ENCODE data around the gene MITD1. TPM values are rescaled to one million over a fixed set of nuclear protein-coding genes. Genes with fewer than 3 reads are reported as not detected.

Gene MITD1
- total and polyA plus RNA-seq, 2 of the 13 experiments (the other 11 are each of a cell fraction or from before 2014, with no cell fraction given) = 17.8 to 43.7 TPM

DNA sequence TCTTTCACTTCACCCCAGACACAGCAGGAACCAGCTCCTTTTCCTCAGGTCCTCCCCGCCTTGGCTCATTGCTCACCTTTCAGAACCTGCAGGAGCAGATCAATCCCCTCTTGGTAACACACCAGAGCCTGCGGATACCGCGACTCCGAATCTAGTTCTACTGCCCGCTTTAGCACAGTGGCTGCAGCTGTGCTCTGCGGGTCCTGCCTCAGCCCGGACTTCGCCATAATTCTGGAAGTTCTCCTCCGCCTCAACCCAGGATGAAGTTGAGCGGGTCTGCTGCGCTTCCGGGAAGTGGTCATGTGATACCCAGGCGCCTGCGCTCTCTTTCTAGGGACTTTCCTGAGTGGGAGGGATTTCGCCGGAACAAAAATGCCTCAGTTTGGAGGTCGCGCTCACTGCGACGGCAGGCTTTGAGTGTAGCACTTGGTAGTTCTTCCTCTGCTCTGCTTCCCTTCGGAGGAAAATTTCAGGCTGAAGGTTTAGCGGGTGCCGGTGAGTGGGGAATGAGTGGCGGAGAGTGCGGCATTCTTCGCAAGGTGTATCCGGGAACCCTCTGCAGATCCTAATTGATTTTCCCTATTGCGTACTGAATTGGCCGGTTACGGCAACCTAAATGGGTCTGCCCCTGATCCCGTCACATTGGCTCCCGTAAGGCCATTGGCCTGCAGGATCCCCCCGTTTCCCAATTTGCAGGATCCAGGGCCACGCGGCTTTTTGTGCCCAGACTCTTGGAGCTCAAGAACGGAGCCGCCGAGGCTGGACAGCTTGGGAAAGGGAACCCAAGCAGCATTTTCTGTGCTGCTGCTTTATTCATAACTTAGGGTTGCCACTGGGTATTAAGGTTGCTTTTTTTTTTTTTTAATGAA, at the start of gene MITD1, which contains the start of gene MRPL30 (continued):
- TF ChIP-seq, protein P1, sequence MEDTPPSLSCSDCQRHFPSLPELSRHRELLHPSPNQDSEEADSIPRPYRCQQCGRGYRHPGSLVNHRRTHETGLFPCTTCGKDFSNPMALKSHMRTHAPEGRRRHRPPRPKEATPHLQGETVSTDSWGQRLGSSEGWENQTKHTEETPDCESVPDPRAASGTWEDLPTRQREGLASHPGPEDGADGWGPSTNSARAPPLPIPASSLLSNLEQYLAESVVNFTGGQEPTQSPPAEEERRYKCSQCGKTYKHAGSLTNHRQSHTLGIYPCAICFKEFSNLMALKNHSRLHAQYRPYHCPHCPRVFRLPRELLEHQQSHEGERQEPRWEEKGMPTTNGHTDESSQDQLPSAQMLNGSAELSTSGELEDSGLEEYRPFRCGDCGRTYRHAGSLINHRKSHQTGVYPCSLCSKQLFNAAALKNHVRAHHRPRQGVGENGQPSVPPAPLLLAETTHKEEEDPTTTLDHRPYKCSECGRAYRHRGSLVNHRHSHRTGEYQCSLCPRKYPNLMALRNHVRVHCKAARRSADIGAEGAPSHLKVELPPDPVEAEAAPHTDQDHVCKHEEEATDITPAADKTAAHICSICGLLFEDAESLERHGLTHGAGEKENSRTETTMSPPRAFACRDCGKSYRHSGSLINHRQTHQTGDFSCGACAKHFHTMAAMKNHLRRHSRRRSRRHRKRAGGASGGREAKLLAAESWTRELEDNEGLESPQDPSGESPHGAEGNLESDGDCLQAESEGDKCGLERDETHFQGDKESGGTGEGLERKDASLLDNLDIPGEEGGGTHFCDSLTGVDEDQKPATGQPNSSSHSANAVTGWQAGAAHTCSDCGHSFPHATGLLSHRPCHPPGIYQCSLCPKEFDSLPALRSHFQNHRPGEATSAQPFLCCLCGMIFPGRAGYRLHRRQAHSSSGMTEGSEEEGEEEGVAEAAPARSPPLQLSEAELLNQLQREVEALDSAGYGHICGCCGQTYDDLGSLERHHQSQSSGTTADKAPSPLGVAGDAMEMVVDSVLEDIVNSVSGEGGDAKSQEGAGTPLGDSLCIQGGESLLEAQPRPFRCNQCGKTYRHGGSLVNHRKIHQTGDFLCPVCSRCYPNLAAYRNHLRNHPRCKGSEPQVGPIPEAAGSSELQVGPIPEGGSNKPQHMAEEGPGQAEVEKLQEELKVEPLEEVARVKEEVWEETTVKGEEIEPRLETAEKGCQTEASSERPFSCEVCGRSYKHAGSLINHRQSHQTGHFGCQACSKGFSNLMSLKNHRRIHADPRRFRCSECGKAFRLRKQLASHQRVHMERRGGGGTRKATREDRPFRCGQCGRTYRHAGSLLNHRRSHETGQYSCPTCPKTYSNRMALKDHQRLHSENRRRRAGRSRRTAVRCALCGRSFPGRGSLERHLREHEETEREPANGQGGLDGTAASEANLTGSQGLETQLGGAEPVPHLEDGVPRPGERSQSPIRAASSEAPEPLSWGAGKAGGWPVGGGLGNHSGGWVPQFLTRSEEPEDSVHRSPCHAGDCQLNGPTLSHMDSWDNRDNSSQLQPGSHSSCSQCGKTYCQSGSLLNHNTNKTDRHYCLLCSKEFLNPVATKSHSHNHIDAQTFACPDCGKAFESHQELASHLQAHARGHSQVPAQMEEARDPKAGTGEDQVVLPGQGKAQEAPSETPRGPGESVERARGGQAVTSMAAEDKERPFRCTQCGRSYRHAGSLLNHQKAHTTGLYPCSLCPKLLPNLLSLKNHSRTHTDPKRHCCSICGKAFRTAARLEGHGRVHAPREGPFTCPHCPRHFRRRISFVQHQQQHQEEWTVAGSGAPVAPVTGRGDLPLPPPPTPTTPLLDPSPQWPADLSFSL (CRISPR knock-in tag; IDR thresholded peaks at IDR 0.05) = 0 out of 2 replicates have a peak, but pooled peaks have one; percentile 17
- TF ChIP-seq, protein P2, sequence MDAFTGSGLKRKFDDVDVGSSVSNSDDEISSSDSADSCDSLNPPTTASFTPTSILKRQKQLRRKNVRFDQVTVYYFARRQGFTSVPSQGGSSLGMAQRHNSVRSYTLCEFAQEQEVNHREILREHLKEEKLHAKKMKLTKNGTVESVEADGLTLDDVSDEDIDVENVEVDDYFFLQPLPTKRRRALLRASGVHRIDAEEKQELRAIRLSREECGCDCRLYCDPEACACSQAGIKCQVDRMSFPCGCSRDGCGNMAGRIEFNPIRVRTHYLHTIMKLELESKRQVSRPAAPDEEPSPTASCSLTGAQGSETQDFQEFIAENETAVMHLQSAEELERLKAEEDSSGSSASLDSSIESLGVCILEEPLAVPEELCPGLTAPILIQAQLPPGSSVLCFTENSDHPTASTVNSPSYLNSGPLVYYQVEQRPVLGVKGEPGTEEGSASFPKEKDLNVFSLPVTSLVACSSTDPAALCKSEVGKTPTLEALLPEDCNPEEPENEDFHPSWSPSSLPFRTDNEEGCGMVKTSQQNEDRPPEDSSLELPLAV (CRISPR knock-in tag; conservative IDR thresholded peaks at IDR 0.05; ENCODE audit: low read depth) = no peak
- TF ChIP-seq ZNF12 (CRISPR knock-in tag; IDR thresholded peaks at IDR 0.05) (peak; percentile 78), ZNF83 (CRISPR knock-in tag; IDR thresholded peaks at IDR 0.05; ENCODE audit: borderline replicate concordance) (peak; percentile 64; the same call in 1 of the 2 replicates), NR2F2 (IDR thresholded peaks at IDR 0.05; ENCODE audit: borderline replicate concordance, low read depth) (peak; percentile 81; the same call in 1 of the 2 replicates), REL (CRISPR knock-in tag; conservative IDR thresholded peaks at IDR 0.05) (peak; percentile 92; the same call in 1 of the 2 replicates), ZNF776 (CRISPR knock-in tag; IDR thresholded peaks at IDR 0.05) (peak; percentile 26; the same call in 1 of the 2 replicates), FOXK1 (CRISPR knock-in tag; IDR thresholded peaks at IDR 0.05; ENCODE audit: borderline replicate concordance, low read depth) (peak; percentile 87), HOXA5 (CRISPR knock-in tag; IDR thresholded peaks at IDR 0.05) (peak; percentile 88), GTF3A (CRISPR knock-in tag; conservative IDR thresholded peaks at IDR 0.05) (0 out of 2 replicates have a peak, but pooled peaks have one; percentile 80), CENPX (CRISPR knock-in tag; IDR thresholded peaks at IDR 0.05) (no peak)
- TF ChIP-seq, protein P3, sequence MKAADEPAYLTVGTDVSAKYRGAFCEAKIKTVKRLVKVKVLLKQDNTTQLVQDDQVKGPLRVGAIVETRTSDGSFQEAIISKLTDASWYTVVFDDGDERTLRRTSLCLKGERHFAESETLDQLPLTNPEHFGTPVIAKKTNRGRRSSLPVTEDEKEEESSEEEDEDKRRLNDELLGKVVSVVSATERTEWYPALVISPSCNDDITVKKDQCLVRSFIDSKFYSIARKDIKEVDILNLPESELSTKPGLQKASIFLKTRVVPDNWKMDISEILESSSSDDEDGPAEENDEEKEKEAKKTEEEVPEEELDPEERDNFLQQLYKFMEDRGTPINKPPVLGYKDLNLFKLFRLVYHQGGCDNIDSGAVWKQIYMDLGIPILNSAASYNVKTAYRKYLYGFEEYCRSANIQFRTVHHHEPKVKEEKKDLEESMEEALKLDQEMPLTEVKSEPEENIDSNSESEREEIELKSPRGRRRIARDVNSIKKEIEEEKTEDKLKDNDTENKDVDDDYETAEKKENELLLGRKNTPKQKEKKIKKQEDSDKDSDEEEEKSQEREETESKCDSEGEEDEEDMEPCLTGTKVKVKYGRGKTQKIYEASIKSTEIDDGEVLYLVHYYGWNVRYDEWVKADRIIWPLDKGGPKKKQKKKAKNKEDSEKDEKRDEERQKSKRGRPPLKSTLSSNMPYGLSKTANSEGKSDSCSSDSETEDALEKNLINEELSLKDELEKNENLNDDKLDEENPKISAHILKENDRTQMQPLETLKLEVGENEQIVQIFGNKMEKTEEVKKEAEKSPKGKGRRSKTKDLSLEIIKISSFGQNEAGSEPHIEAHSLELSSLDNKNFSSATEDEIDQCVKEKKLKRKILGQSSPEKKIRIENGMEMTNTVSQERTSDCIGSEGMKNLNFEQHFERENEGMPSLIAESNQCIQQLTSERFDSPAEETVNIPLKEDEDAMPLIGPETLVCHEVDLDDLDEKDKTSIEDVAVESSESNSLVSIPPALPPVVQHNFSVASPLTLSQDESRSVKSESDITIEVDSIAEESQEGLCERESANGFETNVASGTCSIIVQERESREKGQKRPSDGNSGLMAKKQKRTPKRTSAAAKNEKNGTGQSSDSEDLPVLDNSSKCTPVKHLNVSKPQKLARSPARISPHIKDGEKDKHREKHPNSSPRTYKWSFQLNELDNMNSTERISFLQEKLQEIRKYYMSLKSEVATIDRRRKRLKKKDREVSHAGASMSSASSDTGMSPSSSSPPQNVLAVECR (CRISPR knock-in tag; IDR thresholded peaks at IDR 0.05; ENCODE audit: borderline replicate concordance) = peak; percentile 98
- TF ChIP-seq, protein P4, sequence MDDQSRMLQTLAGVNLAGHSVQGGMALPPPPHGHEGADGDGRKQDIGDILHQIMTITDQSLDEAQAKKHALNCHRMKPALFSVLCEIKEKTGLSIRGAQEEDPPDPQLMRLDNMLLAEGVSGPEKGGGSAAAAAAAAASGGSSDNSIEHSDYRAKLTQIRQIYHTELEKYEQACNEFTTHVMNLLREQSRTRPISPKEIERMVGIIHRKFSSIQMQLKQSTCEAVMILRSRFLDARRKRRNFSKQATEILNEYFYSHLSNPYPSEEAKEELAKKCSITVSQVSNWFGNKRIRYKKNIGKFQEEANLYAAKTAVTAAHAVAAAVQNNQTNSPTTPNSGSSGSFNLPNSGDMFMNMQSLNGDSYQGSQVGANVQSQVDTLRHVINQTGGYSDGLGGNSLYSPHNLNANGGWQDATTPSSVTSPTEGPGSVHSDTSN (CRISPR knock-in tag; IDR thresholded peaks at IDR 0.05; ENCODE audit: borderline replicate concordance) = no peak; the same call in 1 of the 2 replicates

Measured in HepG2 (cell line).